HepG2 (cell line): ENCODE data around the gene C1orf115. TPM values are rescaled to one million over a fixed set of nuclear protein-coding genes. Genes with fewer than 3 reads are reported as not detected.

ENCODE experiments used
- ARID3A ChIP-seq: IDR thresholded peaks from 2 replicates; pipeline ENCODE4 v1.6.1; 2012; ENCODE audit warnings: low read depth, low read length, improper control_type of control experiment
- EZH2 ChIP-seq: conservative IDR thresholded peaks from 2 replicates; pipeline ENCODE4 v1.6.1; 2012; ENCODE audit warnings: mild to moderate bottlenecking, low read depth, low read length, moderate library complexity
- NKX3-1 ChIP-seq: sonication (generic); formaldehyde crosslinking; IDR thresholded peaks from 2 replicates; pipeline ENCODE4 v1.5.0; 2020; ENCODE audit warnings: missing genetic modification reagents
- ONECUT2 ChIP-seq: sonication (generic); formaldehyde crosslinking; IDR thresholded peaks from 2 replicates; pipeline ENCODE4 v1.4.0; 2020; ENCODE audit warnings: missing genetic modification reagents
- REL ChIP-seq: sonication (generic); formaldehyde crosslinking; conservative IDR thresholded peaks from 2 replicates; pipeline ENCODE4 v1.8.0; 2022; ENCODE audit warnings: mild to moderate bottlenecking, missing genetic modification reagents, moderate library complexity
- SSRP1 ChIP-seq: IDR thresholded peaks from 2 replicates; pipeline ENCODE4 v1.6.1; 2016; ENCODE audit warnings: control low read depth
- XRCC5 ChIP-seq: fragments of 200-400 bp; formaldehyde crosslinking; optimal IDR thresholded peaks from 2 replicates; pipeline ENCODE3; 2017; ENCODE audit warnings: mild to moderate bottlenecking, low read length
- ZNF3 ChIP-seq: IDR thresholded peaks from 2 replicates; pipeline ENCODE4 v1.7.0; 2017; ENCODE audit warnings: inconsistent platforms
- ZNF335 ChIP-seq: sonication (generic); formaldehyde crosslinking; IDR thresholded peaks from 2 replicates; pipeline ENCODE4 v1.4.0; 2020; ENCODE audit warnings: missing genetic modification reagents
- ZNF670 ChIP-seq: sonication (generic); formaldehyde crosslinking; IDR thresholded peaks from 2 replicates; pipeline ENCODE4 v1.8.0; 2022; ENCODE audit warnings: mild to moderate bottlenecking, missing genetic modification reagents, borderline replicate concordance
- ZNF839 ChIP-seq: sonication (generic); formaldehyde crosslinking; IDR thresholded peaks from 2 replicates; pipeline ENCODE4 v1.4.0; 2020; ENCODE audit warnings: missing genetic modification reagents, mild to moderate bottlenecking, borderline replicate concordance
- polyA plus RNA-seq, 8 experiments: library from polyadenylated mRNA; depleted of rRNA in 3 of 8; stranded (reverse) in 7 of 8; unstranded in 1 of 8; fragments of >200 nt; fragmentation: Illumina TruSeq in 4 of 8; extraction: Trizol in 4 of 8; gene quantifications; 2 replicates each; pipeline versions ENCODE4 v1.2.1 to v1.2.3, GENCODE V29; 2011 to 2016; ENCODE audit warnings: low read depth in 4 of 8, missing spikeins in 1 of 8, mixed read lengths in 1 of 8; ENCODE audit not compliant: insufficient read depth in 1 of 8
- total RNA-seq, 5 experiments: library from RNA; depleted of rRNA; stranded (reverse); fragments of >200 nt; fragmentation: Illumina TruSeq; extraction: Trizol; gene quantifications; 2 replicates each; pipeline ENCODE4 v1.2.3, GENCODE V29; 2016; ENCODE audit warnings: low read depth in 1 of 5
- TF ChIP-seq, protein P1 (sequence below), 2 experiments: sonication (generic) in 1 of 2; formaldehyde crosslinking in 1 of 2; IDR thresholded peaks; 2 replicates each; pipeline versions ENCODE4 v1.4.0 to v1.6.1; 2018 to 2020; ENCODE audit warnings: missing genetic modification reagents in 2 of 2, borderline replicate concordance in 1 of 2, low read depth in 1 of 2, mild to moderate bottlenecking in 1 of 2, missing biosample characterization in 1 of 2
- TF ChIP-seq, protein P2 (sequence below): IDR thresholded peaks from 2 replicates; pipeline ENCODE4 v1.6.1; 2016; ENCODE audit warnings: low read depth, control low read depth
- TF ChIP-seq, protein P3 (sequence below): sonication (generic); formaldehyde crosslinking; IDR thresholded peaks from 2 replicates; pipeline ENCODE4 v1.5.1; 2020; ENCODE audit warnings: mild to moderate bottlenecking, missing genetic modification reagents
- TF ChIP-seq, protein P4 (sequence below): IDR thresholded peaks from 2 replicates; pipeline ENCODE4 v1.6.1; 2016; ENCODE audit warnings: low read depth, missing genetic modification reagents, missing compliant biosample characterization

Gene C1orf115
- total and polyA plus RNA-seq, 2 of the 13 experiments (the other 11 are each of a cell fraction or from before 2014, with no cell fraction given) = 25.2 to 85.9 TPM

- TF ChIP-seq NKX3-1 (CRISPR knock-in tag) (no peak), ARID3A (peak; percentile 63; the same call in 1 of the 2 replicates), SSRP1 (CRISPR knock-in tag) (no peak), ZNF839 (CRISPR knock-in tag) (no peak), XRCC5 (no peak), EZH2 (no peak), ZNF670 (no peak), ONECUT2 (CRISPR knock-in tag) (no peak), REL (no peak), ZNF3 (CRISPR knock-in tag) (no peak), ZNF335 (peak; percentile 43; the same call in 1 of the 2 replicates)
- TF ChIP-seq, protein P1, sequence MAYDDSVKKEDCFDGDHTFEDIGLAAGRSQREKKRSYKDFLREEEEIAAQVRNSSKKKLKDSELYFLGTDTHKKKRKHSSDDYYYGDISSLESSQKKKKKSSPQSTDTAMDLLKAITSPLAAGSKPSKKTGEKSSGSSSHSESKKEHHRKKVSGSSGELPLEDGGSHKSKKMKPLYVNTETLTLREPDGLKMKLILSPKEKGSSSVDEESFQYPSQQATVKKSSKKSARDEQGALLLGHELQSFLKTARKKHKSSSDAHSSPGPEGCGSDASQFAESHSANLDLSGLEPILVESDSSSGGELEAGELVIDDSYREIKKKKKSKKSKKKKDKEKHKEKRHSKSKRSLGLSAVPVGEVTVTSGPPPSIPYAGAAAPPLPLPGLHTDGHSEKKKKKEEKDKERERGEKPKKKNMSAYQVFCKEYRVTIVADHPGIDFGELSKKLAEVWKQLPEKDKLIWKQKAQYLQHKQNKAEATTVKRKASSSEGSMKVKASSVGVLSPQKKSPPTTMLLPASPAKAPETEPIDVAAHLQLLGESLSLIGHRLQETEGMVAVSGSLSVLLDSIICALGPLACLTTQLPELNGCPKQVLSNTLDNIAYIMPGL (CRISPR knock-in tag; IDR thresholded peaks at IDR 0.05; ENCODE audit: borderline replicate concordance in 1 of 2, low read depth in 1 of 2) = peak in 1 of 2 experiments; percentile 57; a peak in 1 of 4 replicates
- TF ChIP-seq, protein P2, sequence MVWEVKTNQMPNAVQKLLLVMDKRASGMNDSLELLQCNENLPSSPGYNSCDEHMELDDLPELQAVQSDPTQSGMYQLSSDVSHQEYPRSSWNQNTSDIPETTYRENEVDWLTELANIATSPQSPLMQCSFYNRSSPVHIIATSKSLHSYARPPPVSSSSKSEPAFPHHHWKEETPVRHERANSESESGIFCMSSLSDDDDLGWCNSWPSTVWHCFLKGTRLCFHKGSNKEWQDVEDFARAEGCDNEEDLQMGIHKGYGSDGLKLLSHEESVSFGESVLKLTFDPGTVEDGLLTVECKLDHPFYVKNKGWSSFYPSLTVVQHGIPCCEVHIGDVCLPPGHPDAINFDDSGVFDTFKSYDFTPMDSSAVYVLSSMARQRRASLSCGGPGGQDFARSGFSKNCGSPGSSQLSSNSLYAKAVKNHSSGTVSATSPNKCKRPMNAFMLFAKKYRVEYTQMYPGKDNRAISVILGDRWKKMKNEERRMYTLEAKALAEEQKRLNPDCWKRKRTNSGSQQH (CRISPR knock-in tag) = no peak
- TF ChIP-seq, protein P3, sequence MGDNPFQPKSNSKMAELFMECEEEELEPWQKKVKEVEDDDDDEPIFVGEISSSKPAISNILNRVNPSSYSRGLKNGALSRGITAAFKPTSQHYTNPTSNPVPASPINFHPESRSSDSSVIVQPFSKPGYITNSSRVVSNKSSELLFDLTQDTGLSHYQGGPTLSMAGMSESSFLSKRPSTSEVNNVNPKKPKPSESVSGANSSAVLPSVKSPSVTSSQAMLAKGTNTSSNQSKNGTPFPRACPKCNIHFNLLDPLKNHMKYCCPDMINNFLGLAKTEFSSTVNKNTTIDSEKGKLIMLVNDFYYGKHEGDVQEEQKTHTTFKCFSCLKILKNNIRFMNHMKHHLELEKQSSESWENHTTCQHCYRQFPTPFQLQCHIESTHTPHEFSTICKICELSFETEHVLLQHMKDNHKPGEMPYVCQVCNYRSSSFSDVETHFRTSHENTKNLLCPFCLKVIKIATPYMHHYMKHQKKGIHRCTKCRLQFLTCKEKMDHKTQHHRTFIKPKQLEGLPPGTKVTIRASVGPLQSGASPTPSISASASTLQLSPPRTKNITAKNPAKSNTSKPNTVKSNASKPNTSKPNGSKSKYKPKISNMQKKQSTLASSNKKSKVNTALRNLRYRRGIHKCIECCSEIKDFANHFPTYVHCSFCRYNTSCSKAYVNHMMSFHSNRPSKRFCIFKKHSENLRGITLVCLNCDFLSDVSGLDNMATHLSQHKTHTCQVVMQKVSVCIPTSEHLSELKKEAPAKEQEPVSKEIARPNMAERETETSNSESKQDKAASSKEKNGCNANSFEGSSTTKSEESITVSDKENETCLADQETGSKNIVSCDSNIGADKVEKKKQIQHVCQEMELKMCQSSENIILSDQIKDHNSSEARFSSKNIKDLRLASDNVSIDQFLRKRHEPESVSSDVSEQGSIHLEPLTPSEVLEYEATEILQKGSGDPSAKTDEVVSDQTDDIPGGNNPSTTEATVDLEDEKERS (CRISPR knock-in tag) = no peak
- TF ChIP-seq, protein P4, sequence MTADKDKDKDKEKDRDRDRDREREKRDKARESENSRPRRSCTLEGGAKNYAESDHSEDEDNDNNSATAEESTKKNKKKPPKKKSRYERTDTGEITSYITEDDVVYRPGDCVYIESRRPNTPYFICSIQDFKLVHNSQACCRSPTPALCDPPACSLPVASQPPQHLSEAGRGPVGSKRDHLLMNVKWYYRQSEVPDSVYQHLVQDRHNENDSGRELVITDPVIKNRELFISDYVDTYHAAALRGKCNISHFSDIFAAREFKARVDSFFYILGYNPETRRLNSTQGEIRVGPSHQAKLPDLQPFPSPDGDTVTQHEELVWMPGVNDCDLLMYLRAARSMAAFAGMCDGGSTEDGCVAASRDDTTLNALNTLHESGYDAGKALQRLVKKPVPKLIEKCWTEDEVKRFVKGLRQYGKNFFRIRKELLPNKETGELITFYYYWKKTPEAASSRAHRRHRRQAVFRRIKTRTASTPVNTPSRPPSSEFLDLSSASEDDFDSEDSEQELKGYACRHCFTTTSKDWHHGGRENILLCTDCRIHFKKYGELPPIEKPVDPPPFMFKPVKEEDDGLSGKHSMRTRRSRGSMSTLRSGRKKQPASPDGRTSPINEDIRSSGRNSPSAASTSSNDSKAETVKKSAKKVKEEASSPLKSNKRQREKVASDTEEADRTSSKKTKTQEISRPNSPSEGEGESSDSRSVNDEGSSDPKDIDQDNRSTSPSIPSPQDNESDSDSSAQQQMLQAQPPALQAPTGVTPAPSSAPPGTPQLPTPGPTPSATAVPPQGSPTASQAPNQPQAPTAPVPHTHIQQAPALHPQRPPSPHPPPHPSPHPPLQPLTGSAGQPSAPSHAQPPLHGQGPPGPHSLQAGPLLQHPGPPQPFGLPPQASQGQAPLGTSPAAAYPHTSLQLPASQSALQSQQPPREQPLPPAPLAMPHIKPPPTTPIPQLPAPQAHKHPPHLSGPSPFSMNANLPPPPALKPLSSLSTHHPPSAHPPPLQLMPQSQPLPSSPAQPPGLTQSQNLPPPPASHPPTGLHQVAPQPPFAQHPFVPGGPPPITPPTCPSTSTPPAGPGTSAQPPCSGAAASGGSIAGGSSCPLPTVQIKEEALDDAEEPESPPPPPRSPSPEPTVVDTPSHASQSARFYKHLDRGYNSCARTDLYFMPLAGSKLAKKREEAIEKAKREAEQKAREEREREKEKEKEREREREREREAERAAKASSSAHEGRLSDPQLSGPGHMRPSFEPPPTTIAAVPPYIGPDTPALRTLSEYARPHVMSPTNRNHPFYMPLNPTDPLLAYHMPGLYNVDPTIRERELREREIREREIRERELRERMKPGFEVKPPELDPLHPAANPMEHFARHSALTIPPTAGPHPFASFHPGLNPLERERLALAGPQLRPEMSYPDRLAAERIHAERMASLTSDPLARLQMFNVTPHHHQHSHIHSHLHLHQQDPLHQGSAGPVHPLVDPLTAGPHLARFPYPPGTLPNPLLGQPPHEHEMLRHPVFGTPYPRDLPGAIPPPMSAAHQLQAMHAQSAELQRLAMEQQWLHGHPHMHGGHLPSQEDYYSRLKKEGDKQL (CRISPR knock-in tag) = no peak
These were observed 44.6 kb downstream of the C1orf115 start (continued) for GRCh38 chr1:220734571-220735326.
